ENCODE results near the gene TBC1D3.
"Not testable (repeated sequence)": the region's sequence is repeated elsewhere in the genome, so short reads cannot be mapped to it uniquely, and the experiment has no call there.

The TBC1D3 gene

GRCh38 chr17:38192455-38192854 is at the start of gene TBC1D3:
TSS of gene TBC1D3 (minus strand) at chr17:38192555. CDS start at chr17:38191029, 1,526 bp downstream.
- DNase-seq (ENCODE audit: low spot score): not testable (repeated sequence)

DNA sequence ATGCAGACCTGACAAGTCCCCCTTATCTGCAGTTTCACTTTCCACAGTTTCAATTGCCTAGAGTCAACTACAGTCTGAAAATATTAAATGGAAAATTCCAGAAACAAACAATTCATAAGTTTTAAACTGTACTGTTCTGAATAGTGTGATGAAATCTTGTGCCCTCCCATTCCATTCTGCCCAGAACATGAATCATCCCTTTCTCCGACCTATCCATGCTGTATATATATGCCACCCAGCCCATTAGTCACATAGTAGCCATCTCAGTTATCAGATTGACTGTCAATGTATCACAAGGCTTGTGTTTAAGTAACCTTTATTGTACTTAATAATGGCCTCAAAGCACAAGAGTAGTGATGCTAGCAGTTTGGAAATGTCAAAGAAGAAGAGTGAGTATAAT is 40.4 kb upstream of the TBC1D3 start:
- not testable (repeated sequence) for DNase-seq (ENCODE audit: low spot score)

DNA sequence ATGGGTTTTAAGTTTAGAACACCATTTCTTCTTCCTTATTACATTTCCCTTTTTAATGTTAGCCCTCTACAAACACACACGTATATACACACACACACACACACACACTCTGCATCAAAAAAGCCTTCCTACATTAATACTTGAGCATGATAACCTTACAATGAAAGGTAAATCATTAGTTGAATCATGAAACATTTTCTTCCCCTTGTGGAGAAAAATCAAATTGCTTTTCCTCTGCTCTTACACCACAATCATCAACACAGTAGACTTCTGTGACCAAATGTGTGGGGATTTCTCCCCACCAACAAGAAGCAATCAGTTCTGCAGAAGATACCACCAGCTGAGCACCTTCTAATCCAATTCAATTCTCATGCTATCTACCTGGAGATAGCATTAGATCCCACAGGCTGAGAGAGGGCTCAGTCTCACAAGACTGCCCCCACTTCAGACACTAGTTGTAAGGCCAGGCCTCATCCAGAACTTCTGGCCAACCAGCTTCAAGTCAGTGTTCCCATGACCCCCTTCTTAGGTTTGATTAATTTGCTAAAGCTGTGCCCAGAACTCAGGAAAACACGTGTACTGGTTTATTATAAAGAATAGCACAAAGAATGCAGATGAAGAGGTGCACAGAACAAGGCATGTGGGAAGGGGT is 33.6 kb upstream of the TBC1D3 start:
- DNase-seq (ENCODE audit: low spot score): not testable (repeated sequence)

GRCh38 chr17:38220867-38221266 is 28.5 kb upstream of the TBC1D3 start:
- not testable (repeated sequence) for DNase-seq (ENCODE audit: low spot score)

DNA sequence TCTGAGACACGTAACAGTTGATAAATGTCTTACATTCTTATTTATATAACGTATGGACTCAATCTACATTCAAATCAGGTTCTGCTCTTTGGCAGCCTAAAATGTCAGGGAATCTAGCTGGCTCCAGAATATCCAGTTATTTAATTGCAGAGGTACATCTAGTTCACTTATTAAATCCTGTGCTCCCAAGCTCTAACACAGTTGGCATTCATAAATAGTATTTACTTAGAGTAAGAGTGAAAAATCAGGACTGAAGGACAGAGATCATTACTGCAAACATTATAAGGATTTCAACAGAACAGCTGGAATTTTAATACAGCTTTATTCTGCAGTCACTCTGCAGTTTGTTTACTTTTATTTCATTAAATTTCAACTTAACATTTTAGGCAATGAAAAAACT is 7.9 kb upstream of the TBC1D3 start:
- not testable (repeated sequence) for DNase-seq (ENCODE audit: low spot score)

- not testable (repeated sequence) for DNase-seq (ENCODE audit: low spot score)
Observed at GRCh38 chr17:38134860-38135259, 57.5 kb downstream of the TBC1D3 start.
